HG03342 (cell line): Measurements from ENCODE around the gene PTPRM.

Source experiments
- ATAC-seq: cut with Tn5 transposase; IDR thresholded peaks from one replicate; pipeline ENCODE4 v1.9.1; 2021; ENCODE audit warnings: mild to moderate bottlenecking, moderate library complexity; ENCODE audit not compliant: unreplicated experiment

PTPRM gene

DNA sequence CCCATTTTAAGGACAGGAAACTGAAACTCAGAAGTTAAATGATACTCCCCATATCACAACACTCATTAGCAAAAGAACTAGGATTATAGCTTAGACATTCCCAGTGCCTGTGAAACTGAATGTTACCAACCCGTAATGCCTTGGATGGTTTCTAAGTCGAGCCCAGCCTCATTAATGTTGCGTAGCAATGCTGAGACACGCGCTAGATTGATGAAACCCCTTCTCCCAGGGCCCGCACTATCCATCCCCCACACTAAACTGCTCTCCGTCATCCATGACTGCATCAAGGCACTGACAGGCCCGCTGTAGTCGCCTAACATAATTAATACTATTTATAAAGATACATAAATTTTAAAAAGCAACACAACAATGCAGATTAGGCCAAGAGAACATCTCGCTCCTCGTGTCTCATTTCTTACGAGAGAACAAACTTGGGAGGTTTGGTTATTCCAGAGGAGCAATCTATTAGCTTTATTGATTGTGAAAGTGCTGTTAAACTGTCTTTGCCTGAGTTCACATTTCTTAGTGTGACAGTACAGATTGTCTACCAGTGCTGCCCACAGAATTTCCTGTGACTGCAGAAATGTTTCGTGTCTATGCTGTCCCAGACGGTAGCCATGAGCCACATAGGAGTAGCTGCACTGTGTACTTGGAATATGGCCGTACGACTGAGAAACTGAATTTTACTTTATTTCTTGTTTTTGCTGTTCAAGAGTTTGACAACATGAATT lies 729.9 kb downstream of the PTPRM start:
- ATAC-seq: no peak

DNA sequence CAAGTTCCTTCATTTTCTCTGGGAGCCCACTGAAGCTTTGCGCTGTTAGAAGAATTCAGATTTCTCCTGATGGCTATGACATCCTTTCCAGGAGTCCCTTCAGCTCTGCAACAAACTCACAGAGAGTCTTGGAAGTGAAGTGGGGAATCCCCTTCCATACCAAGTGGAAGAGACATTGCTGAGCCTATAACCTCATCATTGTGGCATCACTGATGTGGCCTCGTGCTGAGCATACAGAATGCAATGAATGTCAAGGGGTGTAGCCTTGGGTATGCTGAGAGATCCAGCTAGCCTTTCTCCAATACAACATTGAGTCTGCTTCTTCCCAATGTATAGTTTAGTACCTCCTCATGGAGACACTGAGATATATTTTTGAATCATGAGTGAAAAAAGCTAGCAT lies 731.1 kb downstream of the PTPRM start:
- ATAC-seq: no peak

DNA sequence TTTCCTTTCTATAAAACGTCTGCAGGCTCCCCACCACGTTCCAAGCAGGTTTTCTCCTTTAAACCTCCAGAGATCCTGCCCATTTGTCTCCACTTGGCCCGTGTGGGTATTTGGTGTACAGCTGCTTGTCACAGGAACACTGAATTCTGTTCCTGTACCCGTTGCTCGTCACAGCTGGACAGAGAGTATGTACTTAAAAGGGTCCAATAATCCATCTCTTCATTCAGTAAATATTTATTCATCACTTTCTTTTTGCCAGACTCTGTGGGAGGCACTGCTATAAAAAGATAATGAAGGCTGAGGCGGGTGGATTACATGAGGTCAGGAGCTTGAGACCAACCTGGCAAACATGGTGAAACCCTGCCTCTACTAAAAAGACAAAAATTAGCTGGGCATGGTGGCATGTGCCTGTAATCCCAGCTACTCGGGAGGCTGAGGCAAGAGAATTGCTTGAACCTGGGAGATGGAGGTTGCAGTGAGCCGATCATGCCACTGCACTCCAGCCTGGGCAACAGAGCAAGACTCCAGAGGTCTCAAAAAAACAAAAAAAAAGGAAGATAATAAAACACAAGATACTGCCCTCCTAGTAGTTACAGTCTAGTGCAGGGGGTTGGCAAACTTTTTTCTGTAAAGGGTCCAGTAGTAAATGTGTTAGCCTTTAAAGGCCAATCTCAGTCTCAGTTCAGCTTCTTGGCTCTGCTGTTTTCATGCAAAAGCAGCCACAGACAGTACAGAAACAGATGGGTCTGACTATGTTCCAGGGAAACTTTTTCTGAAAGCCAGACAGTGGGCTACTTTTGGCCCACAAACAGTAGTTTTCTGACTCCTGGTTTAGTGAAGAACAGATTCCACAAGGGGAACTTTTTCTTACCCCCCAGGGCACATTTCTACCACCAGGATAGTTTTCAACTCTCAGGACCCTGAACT lies 732.2 kb downstream of the PTPRM start:
- ATAC-seq: no peak

DNA sequence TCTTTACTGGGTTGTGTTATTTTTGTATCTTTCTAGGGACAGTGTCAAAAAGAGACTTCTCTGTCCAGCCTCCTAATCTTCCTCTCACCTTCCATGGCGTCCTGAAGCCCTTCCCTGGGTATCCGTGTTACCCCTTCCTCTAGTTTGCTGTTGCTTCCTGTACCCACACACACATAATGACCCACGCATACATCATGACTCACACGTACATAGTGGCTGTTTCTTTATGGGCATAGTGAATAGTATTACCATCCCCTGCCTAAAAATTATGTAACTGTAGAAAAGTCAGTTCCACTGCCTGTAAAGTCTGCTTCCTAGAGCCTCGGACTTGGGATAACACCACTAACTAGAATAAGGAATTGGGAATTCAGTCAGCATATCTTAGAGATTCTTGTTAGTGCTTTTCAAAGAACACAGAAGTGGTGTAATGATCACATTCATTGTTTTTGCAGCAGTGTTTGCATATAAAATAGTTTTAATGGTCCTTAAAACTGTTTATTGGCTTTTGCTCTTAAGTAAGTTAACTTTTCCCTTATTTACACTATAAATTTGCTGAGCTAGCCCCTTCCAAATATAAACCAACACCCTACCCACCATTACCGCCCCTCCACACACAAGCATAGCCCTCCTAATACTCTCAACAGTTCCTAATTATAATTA lies 733.8 kb downstream of the PTPRM start:
- no peak for ATAC-seq

DNA sequence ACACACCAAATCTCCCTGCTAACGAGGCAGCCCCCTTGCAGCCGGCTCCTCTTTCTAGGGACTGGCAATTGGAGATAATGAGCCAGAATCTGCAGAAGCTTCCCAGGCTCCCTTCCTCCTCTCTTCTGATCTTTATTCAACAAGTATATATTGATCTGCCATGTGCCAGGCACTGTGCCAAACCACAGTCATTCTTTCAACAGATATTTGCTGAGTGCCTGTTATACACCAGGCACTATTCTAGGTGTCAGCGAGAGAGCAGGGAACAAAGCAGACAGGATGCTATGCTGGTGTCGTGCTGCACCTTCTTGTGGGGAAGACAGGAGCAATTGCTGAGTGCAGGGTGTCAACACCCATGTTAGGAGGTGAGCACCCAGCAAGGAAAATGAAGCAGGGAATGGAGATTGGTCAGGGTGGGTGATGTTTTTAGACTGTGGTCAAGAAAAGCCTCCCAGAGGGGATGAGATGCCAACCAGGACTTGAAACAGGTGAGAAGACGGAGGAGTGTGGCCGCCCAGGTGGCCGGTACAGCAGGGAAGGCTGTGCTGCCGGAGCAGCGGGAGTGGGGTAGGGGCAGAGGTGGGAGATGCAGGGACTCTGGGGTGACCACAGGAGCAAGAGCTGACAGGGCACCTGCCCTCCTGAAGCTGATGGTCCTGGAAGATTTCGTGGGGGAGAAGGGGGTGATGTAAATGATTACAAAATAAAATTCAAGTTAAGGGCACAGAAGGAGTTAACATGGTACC lies 734.5 kb downstream of the PTPRM start:
- ATAC-seq: no peak

DNA sequence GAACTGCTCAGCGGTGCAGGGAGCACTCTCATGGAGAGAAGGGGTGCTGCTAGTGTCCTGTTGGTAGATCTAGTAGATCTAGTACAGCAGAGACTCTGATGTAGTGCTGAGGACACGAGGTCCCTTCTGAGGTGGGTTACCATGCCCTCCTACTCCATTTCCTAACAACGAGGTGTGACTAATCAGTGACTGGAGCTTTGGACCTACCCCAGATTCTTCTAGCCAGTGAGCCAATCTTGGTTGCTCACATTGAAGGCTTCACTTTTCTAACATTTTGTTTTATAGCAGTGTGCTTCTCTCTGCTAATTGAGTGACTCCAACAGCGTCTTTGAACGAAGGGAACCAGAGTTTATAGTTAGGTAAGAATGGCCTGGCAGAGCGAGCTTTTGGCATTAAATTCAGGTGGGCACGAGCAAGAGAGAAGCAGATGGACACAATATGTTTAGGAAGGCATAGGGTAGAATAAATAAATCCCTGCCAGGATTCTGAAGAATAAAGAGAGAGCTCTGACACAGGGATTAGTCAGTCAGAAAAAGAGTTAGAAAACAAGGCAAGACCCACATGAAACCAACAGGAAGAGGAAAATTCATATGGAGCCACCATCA lies 736.1 kb downstream of the PTPRM start:
- no peak for ATAC-seq

DNA sequence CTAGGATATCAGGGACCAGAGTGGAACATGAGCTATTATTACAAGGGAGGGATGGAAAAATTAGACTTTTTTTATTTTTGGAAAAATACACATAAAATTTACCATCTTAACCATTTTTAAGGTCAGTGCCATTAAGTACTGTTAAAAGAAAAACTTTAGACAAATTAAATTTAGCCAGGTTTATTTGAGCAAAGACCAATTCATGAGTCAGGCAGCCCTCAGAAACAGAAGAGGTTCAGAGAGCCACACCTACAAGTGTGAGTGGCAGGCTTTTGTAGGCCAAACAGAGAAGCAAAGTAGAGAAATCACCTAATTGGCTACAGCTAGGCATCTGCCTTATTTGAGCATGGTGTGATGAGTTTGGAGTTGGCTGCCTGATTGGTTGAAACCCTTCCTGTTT lies 740.8 kb downstream of the PTPRM start:
- no peak for ATAC-seq

DNA sequence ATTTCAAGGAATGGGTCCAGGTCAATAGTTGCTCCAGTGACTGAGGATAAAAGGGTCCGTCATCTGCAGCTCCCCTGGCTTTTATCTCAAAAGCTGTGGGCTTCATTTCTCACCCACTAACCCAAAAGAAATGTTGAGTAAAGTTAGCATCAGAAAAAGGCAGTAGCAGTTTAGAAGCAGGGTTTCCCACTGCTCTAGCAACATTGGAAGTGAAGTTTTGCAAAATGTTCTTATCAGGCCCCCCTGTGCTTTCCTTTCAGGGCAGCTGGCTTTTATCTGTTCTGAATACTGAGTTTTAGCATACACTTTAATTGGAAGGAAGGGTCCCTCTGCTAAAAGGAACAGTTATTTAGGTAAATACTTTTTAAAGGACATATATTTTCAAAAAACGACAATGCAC lies 745.9 kb downstream of the PTPRM start:
- ATAC-seq: no peak

DNA sequence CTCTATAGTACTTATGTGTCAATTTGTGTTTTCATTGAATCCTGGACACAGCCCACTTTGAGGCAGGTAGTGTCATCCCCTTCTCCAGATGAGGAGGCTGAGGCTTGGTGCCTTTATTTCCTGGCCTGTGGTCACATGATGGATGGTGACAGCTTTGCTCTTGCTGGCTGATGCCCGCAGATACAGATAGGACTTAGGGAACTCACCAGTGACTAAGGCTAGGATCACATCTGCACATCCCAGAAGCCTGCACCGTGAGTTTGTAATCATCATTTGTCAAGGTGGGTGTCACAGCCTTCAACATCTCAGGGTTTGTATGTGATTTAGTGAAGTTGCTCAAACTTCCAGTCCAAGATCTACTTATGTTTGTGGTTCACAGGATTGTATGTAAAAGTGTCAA lies 747.0 kb downstream of the PTPRM start:
- no peak for ATAC-seq

DNA sequence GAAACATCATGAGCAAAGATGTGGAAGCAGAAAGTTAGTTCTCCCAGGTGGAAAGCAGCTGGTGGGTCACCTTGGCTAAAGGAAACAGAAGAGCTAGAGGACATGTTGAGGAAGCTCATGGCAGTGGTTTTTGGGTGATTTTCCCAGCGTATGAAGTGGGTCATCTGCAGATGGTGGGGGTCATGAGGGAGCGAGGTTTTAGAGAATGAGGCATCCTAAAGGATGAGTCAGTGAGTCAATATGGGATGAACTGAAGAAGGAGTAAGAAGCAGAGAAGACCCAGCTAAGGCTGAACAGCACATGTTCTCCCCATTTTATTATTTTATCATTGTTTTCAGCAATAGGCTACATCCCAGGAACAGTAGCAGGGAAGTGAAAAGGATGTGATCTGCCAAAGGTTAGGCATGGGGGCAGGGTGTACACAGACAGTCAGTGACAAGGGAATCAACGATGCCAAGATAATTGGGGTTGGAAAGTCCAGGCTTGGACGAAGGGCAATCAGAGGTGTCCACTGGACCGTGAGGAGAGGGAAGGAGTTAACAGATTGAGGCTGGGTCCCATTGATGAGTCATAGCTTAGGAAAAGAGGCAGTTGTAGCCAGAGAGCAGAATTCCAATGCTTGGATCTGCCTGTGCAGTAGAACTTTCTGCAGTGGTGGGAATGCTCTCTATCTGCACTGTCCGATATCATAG lies 752.8 kb downstream of the PTPRM start:
- no peak for ATAC-seq

DNA sequence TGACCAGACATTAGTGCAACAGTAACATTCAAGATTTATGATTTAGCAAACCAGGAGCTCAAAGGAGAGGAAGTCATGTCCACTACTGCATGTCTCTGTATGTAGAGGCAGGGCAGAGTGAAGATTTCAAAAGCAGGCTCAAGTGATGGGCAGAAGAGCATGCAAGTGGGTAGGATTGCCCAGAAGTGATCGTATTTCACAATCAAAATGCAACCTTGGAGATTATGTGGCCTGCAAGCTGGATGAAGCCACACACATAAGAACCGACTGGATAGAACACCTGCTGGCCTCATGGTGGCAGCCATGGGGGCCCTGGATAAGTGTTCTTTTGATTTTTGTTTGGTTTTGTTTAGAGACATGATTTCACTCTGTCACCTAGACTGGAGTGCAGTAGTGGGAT lies 755.4 kb downstream of the PTPRM start:
- ATAC-seq: no peak

DNA sequence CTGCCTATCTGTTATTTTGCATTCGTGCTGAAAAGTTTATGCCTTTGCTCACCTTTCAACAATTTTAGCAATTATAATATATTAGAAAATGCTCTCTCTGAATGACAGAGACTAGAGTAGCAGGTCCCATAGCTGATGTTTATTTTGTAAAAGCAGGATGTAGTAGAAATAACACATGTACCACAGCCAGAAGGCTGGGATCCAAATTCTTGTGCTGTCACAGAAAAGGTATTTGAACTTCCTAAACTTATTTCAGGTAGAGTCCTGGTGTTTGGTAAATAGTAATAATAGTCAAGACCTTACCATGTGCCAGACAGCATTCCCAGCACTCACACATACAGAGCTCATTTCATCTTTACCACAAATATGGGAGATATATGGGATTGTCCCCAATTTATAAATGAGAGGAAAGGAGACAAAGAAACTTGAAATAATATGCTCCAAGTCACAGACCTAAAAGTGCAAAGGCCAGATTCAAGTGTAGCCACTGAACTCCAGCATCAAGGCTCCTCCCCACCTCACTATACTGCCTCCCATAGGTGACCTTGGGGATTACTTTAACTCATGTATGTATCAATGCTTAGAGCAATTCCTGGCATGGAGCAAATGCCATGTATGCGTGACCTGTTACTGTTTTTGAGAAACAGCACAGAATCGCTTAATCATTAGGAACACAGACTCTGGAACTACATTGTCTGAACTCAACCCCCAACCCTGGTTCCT lies 757.4 kb downstream of the PTPRM start:
- no peak for ATAC-seq

DNA sequence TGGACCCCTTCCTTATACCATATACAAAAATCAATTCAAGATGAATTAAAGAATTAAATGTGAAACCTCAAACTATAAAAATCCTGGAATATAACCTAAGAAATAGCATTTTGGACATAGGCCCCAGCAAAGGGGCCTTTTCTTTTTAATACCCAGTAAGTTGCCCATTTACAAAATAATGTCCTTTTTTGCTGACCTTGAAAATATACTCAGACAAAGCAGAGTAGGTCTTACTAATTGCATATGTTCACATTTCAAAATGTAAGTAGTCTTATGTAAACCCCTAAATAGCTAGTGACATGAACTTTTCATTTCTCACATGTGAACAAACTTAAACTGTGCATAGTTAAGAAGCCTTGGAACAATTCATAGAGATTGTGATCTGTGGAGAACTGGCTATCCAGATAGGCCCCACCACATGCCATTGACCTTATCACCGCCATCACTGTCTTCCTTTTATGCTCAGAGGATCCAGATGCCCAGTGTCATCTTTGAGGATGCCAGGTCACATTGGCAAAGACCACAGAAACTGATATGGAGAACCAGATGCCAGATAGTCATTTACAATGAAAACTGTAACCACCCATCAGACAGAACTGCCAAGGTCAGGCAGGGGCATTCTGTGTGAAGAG lies 759.8 kb downstream of the PTPRM start:
- no peak for ATAC-seq

DNA sequence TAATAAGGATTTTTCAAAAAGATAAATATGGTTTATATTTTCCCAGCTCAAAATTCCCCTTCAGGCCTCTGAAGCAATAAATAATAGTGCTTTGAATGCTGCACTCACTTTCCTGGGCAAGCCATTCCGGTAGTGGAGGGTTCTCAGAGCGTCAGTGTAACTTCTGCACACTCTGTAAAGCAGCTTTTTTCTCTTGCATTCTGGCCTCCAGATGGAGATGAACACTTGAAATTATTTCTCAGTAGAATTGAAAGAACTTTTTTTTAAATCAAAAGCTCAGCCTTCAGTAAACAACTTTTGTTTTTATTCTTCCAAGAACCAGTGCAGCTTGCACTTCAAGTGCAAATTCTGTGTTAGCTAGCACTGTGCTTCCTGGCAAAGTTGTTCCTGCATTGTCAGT lies 761.0 kb downstream of the PTPRM start:
- ATAC-seq: no peak

DNA sequence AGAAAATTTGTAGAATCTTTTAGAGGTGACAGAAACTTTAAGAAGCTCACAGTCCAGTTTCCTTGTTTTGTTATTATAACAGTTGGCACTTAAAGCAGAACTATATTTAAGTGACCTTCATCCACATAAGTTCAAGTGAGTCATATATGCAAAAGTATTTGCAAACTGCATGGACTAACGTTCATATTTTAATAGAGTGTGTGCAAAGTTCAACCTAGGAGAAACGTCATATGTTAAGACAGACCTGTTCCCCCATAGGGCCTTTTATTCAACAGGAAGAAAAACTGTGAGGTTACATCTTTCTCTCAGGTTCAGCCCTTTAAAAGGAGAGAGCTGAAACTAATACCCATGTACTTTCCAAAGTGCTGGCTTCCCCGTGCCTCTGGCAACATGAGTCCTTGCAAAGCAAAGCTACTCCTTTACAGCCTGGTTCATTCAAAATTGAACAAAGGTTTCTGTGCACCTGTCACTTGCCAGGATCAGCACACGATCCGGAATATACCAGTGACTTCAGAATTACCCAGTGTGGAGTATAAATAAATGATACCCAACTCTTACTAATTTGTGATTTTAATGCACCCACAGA lies 762.2 kb downstream of the PTPRM start:
- no peak for ATAC-seq

DNA sequence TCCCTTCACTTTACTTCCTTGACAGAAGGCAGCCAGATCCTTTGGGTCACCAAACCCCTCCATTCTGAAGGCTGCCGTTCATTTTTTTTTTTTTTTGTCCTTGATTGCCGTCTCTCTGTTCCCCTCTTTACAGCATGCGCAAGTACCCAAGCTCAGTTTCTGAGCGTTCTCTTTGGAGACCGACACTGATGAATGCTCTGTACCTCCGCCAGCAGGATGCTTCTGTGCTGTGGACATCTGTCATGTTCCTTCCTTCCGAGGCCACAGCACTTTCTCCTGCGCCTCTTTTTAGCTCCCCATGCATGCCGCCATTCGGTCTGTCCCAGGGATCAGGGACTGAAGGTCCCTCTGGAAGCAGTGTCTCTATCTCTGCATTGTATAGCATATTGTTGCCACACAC lies 763.5 kb downstream of the PTPRM start:
- no peak for ATAC-seq

DNA sequence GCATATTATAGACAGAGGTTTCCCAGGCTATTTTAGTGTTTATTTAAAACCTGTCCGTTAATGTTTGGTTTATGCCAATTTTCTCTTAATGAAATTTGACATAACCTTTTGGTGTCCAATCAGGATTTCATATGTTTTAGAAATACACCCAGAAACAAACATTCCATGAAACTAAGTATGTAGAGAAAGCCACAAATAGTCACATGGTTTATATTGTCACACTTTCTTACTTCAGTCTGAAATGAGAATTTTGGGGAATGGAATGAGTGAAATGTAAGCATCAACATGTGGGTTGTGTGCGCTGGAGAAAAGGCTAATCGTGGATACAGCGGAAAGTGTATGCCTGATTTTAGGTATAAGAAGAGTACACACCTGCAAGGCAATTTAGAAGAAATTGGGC lies 765.2 kb downstream of the PTPRM start:
- ATAC-seq: no peak

DNA sequence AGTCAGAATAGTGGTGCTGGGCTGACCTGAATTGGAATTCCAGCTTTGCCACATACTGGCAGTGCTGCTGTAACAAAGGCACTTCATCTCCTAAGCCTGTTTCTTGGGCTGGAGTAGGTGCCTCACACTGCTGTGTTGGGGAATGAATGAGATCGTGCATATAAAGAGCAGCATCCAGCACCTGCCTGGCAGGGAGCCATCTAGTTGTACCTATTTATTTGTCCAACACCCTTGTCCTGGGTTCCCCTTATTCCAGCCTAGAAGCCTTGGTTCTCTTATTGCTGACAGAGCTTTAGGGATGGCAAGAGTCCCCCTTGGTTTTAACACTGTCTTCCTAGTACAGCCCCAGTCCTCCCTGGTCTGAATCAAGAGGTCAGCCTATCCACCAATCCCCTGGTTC lies 766.8 kb downstream of the PTPRM start:
- ATAC-seq: no peak

DNA sequence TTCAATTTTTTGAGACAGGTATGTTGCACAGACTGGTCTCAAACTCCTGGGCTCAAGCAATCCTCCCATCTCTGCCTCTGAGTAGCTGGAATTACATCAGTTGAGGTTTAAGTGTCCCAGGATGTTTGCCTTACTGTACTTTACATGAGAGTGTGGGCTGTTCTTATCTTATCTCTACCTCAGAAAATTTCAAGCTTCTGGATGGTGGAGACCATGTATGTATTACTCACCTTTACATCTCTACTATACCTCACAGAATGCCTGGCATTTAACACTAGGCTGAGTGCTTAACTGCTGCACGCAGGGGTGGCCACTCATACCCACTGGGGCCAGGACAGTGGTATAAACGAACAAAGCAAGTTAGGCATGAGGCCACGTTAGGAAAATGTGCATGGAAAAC lies 770.1 kb downstream of the PTPRM start:
- no peak for ATAC-seq
